GM20000 (cell line): ENCODE results near the gene ZFR2.
"Not testable (repeated sequence)": the region's sequence is repeated elsewhere in the genome, so short reads cannot be mapped to it uniquely, and the experiment has no call there.

Experiments used
- DNase-seq: peaks from one replicate; pipeline ENCODE4 v3.0.0; 2012; ENCODE audit warnings: low spot score
- CTCF ChIP-seq: IDR thresholded peaks from 2 replicates; pipeline ENCODE4 v1.5.1; 2012; ENCODE audit warnings: mild to moderate bottlenecking, control low read depth; ENCODE audit errors: extremely low read depth, missing control alignments

Gene ZFR2

DNA sequence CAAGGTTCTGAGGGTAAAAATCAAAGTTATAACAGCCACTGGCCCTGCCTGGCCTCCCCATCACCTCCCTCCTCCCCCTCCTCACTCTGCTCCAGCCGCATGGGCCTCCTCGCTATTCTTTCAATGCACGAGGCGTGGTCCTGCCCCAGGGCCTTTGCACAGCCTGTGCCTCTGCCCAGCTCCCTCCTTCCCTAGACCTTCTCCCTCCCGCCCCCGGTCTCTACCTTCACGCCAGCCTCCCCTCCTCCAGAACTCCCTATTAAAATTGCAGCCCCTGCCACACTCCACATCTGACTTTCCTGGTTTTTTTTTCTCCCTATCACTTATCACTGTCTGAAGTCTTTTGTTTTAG is 100.1 kb downstream of the ZFR2 start:
- DNase-seq: no peak

GRCh38 chr19:3768015-3768747 is 100.7 kb downstream of the ZFR2 start:
- no peak for TF ChIP-seq CTCF
- no peak for DNase-seq

More for the DNA sequence above, 100.1 kb downstream of the ZFR2 start:
- no peak for TF ChIP-seq CTCF

- no peak for TF ChIP-seq CTCF
- no peak for DNase-seq
Observed at GRCh38 chr19:3767050-3767449, 101.8 kb downstream of the ZFR2 start.

- no peak for TF ChIP-seq CTCF
- DNase-seq: no peak
Observed at GRCh38 chr19:3766520-3766919, 102.3 kb downstream of the ZFR2 start.

DNA sequence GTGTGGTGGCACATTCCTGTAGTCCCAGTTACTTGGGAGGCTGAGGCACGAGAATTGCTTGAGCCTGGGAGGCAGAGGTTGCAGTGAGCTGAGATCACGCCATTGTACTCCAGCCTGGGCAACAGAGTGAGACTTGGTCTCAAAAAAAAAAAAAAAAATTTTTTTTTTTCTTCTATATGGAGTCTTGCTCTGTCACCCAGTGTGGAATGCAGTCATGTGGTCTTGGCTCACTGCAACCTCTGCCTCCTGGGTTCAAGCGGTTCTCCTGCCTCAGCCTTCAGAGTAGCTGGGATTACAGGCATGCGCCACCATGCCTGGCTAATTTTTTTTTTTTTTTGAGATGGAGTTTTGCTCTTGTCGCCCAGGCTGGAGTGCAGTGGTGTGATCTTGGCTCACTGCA is 103.1 kb downstream of the ZFR2 start:
- not testable (repeated sequence) for DNase-seq

DNA sequence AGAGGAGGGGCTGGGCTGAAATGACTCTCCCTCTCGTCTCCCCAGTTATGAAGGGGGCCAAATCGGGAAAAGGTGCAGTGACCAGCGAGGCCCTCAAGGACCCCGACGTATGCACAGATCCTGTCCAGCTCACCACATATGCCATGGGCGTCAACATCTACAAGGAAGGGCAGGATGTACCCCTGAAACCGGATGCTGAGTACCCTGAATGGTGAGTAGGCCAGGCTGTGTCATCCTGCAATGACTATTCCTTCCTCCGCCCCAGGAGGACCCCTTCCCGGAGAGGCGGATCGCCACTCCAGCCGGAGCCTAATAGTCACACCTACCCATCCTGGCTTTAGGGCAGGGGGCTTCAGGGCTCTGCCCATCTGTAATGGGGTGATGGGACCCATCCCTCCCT is 103.7 kb downstream of the ZFR2 start:
- no peak for DNase-seq
- no peak for TF ChIP-seq CTCF

DNA sequence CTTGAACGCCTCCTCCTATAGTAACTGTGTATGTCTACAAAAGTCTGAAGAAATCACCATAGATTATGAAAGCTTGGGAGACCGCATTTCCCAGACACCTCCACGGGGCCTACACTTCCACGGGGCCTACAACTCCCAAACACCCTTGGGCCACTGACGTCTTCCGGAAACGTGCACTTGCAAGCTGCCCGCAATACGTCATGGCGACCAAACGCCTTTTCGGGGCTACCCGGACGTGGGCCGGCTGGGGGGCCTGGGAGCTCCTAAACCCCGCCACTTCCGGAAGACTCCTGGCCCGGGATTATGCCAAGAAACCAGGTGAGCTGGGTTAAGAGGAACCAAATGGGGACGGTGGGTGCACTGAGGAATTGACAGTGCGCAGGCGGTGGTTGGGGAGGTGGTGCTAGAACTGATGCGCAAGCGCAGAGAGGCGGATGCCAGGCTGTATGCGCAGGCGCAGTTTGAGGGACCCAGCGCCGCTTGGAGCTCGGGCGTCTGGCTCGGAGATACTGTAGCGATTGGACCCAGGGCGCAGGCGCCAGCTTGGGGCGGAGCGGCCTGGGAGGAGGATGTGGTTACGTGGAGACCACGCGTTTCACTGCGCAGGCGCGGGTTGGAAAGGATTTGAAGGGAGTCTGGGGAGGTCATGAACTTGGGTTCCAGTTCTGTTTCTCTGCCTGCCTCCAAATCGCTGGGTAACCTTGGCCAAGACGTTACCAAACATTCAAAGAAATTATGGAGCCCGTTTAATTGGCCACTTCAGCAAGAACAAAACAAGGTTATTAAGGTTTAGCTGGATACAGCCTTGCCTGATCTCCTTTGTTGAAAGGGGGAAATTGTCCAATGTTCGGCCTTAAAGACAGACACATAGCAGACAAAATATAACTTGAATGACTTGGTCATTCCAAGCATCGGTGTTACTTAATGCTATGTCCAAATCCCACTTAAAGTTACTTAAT is 106.1 kb downstream of the ZFR2 start, which contains the start of gene MRPL54:
Gene MRPL54, plus strand, starts transcription at position 182 of the 959 bp plus-strand sequence. Its CDS starts 19 bp downstream, at position 201.
- no peak for TF ChIP-seq CTCF
- DNase-seq: peak; percentile 99
